ENCODE results near the gene CD14.

- TF ChIP-seq, protein P1, sequence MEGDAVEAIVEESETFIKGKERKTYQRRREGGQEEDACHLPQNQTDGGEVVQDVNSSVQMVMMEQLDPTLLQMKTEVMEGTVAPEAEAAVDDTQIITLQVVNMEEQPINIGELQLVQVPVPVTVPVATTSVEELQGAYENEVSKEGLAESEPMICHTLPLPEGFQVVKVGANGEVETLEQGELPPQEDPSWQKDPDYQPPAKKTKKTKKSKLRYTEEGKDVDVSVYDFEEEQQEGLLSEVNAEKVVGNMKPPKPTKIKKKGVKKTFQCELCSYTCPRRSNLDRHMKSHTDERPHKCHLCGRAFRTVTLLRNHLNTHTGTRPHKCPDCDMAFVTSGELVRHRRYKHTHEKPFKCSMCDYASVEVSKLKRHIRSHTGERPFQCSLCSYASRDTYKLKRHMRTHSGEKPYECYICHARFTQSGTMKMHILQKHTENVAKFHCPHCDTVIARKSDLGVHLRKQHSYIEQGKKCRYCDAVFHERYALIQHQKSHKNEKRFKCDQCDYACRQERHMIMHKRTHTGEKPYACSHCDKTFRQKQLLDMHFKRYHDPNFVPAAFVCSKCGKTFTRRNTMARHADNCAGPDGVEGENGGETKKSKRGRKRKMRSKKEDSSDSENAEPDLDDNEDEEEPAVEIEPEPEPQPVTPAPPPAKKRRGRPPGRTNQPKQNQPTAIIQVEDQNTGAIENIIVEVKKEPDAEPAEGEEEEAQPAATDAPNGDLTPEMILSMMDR (IDR thresholded peaks at IDR 0.05; ENCODE audit: extremely low read depth in 1 of 2, insufficient read depth in 1 of 2, low read depth in 1 of 2, low read length in 2 of 2) = no peak
- no peak for TF ChIP-seq JUN (IDR thresholded peaks at IDR 0.05; ENCODE audit: borderline replicate concordance, insufficient read depth, insufficient read length, low read depth)
Measured at GRCh38 chr5:140596321-140596741, 36.6 kb downstream of the CD14 start.

Data from endothelial cell of umbilical vein (primary cell).